Tibial artery (tissue), 4 donors: ENCODE data around the gene LRRC15.

ENCODE experiments used
- DNase-seq, 2 donors: peaks; one replicate each; pipeline ENCODE4 v3.0.0-alpha.2; 2019
- H3K27ac ChIP-seq, 2 donors: fragments of 200-600 bp; sonication (generic) in 1 of 2; 1 replicate in 1 of 2; 2 replicates in 1 of 2; pipeline ENCODE4 v1.5.1; 2018 to 2019; ENCODE audit warnings: mild to moderate bottlenecking in 1 of 2
- H3K27me3 ChIP-seq, 2 donors: fragments of 200-600 bp; sonication (generic) in 1 of 2; one replicate each; pipeline versions ENCODE4 v1.5.1 to v1.6.0; 2016 to 2019
- H3K36me3 ChIP-seq, 3 donors: fragments of 200-600 bp; sonication (generic) in 2 of 3; one replicate each; pipeline ENCODE4 v1.5.1; 2016 to 2019; ENCODE audit warnings: mild to moderate bottlenecking in 2 of 3
- H3K4me1 ChIP-seq, 4 donors: fragments of 200-600 bp; sonication (generic) in 2 of 4; 1 replicate in 3 of 4; 2 replicates in 1 of 4; pipeline ENCODE4 v1.5.1; 2016 to 2019
- H3K4me3 ChIP-seq, 2 donors: fragments of 200-600 bp; sonication (generic) in 1 of 2; 1 replicate in 1 of 2; 2 replicates in 1 of 2; pipeline ENCODE4 v1.5.1; 2018 to 2019; ENCODE audit warnings: mild to moderate bottlenecking in 2 of 2
- H3K9me3 ChIP-seq, 3 donors: fragments of 200-600 bp; sonication (generic) in 1 of 3; one replicate each; pipeline ENCODE4 v1.5.1; 2016 to 2019
- CTCF ChIP-seq, 2 experiments: fragments of 200-600 bp in 1 of 2; fragments of 450-650 bp in 1 of 2; IDR thresholded peaks; one replicate each; pipeline ENCODE4 v1.5.1; 2017 to 2019; ENCODE audit warnings: antibody characterized with exemption in 2 of 2, mild to moderate bottlenecking in 1 of 2, moderate library complexity in 1 of 2
- intact Hi-C: fragments of 100-400 bp; cut with DNase I; formaldehyde crosslinking; loops from one replicate; pipeline ENCODE4 v1.15.0; 2023; ENCODE audit warnings: low total_unique reads

Gene LRRC15

GRCh38 chr3:194369522-194370279 lies at the start of gene LRRC15:
Gene LRRC15 (minus strand): TSS chr3:194369743. CDS start chr3:194361043, 8,700 bp downstream.
- DNase-seq: no peak
- Histone ChIP-seq H3K27me3 (peaks cover 0 to 43% of the 10 kb centered on the region in 2 donors), H3K4me1 (peaks cover 0 to 16% (median 2%) of the 10 kb centered on the region in 4 donors), H3K9me3 (no peaks in the 10 kb centered on the region), H3K36me3 (no peaks in the 10 kb centered on the region), H3K4me3 (no peak within 1 kb of the TSS), H3K27ac (no peak within 1 kb of the TSS)
- intact Hi-C loops: no loop called here
- no peak for TF ChIP-seq CTCF (IDR thresholded peaks at IDR 0.05)

DNA sequence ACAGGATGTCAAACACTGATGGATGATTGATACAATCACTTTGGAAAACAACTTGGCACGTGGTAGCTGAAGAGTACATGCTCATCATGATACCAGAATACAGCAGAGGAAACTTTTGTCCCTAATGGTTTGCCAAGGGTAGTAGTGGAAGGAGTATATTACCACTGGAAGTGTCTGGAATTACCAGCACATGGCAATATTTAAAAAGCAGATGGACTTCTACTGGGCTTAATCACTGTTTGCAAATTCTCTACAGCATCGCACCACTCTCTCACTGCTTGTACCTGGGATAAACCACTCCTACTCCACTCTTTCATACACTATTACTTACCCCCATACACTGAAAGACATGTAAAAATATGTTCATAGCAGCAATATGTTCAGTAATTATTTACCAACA lies 49.1 kb upstream of the LRRC15 start:
- no peak overlapping the region for H3K4me3 ChIP-seq
- no peak for TF ChIP-seq CTCF (IDR thresholded peaks at IDR 0.05)
- H3K4me1 ChIP-seq: no peaks in the 10 kb centered on the region
- H3K27ac ChIP-seq: no peak overlapping the region
- DNase-seq: no peak
- H3K9me3 ChIP-seq: no peaks in the 10 kb centered on the region
- H3K27me3 ChIP-seq: no peaks in the 10 kb centered on the region
- H3K36me3 ChIP-seq: peaks cover 22 to 23% (median 23%) of the 10 kb centered on the region in 3 donors
- intact Hi-C loops: no loop called here

DNA sequence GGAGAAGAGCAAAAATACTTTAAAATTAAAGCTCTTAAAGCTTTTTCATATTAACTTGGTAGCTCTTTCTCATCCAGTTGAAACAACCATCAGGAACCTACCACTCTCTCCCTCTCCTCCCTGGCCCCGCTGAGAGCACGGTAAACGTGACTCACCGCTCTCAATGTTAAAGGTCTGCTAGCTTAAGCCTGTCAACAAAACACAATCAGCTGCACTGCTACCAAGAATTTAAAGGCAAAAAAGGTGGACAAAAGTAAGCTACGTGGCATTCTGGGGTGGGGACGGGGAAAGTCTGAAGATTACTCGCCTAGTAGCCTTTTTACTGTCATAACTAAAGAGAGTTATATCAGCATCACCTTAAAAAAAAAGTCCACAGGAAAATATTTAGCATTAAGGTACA lies 37.9 kb upstream of the LRRC15 start:
- intact Hi-C loops: loop anchor here (10.0 kb wide), 1 partner anchor 73 kb away; no protein-coding TSS in a partner anchor
- Histone ChIP-seq H3K9me3 (no peaks in the 10 kb centered on the region), H3K27me3 (no peaks in the 10 kb centered on the region), H3K27ac (no peak overlapping the region), H3K4me3 (no peak overlapping the region), H3K36me3 (peaks cover 23 to 51% (median 39%) of the 10 kb centered on the region in 3 donors), H3K4me1 (no peaks in the 10 kb centered on the region)
- TF ChIP-seq CTCF (IDR thresholded peaks at IDR 0.05): no peak
- no peak for DNase-seq

GRCh38 chr3:194405766-194406165 lies 36.2 kb upstream of the LRRC15 start:
- Histone ChIP-seq H3K36me3 (peaks cover 15 to 35% (median 30%) of the 10 kb centered on the region in 3 donors), H3K9me3 (no peaks in the 10 kb centered on the region), H3K4me1 (no peaks in the 10 kb centered on the region), H3K27ac (no peak overlapping the region), H3K4me3 (no peak overlapping the region), H3K27me3 (no peaks in the 10 kb centered on the region)
- intact Hi-C loops: loop anchor here (10.0 kb wide), 1 partner anchor 71 kb away; no protein-coding TSS in a partner anchor
- no peak for DNase-seq
- no peak for TF ChIP-seq CTCF (IDR thresholded peaks at IDR 0.05)

- peak; percentile 55 to 62 for TF ChIP-seq CTCF (IDR thresholded peaks at IDR 0.05)
- Histone ChIP-seq H3K4me1 (no peaks in the 10 kb centered on the region), H3K27me3 (no peaks in the 10 kb centered on the region), H3K9me3 (no peaks in the 10 kb centered on the region), H3K36me3 (peaks cover 15 to 30% (median 29%) of the 10 kb centered on the region in 3 donors), H3K27ac (no peak overlapping the region), H3K4me3 (no peak overlapping the region)
- intact Hi-C loops: loop anchor here (10.0 kb wide), 1 partner anchor 70 kb away; no protein-coding TSS in a partner anchor
- DNase-seq: no peak
Measured at GRCh38 chr3:194404365-194405140, 35.0 kb upstream of the LRRC15 start.
